Stimulated activated CD4-positive, alpha-beta T cell treated with anti-CD3 and anti-CD28 coated beads, Interleukin-4, amount 100 ng/mL, for 1 hour (primary cell): ENCODE results near the gene GTPBP3.
A peak's percentile ranks its signal among the peaks of the same experiment; 100 is the strongest.

Experiments used
- DNase-seq: peaks from one replicate; pipeline ENCODE4 v3.0.0-alpha.2; 2020

Gene GTPBP3

GRCh38 chr19:17389957-17390664 lies 52.8 kb downstream of the GTPBP3 start:
- no peak for DNase-seq

DNA sequence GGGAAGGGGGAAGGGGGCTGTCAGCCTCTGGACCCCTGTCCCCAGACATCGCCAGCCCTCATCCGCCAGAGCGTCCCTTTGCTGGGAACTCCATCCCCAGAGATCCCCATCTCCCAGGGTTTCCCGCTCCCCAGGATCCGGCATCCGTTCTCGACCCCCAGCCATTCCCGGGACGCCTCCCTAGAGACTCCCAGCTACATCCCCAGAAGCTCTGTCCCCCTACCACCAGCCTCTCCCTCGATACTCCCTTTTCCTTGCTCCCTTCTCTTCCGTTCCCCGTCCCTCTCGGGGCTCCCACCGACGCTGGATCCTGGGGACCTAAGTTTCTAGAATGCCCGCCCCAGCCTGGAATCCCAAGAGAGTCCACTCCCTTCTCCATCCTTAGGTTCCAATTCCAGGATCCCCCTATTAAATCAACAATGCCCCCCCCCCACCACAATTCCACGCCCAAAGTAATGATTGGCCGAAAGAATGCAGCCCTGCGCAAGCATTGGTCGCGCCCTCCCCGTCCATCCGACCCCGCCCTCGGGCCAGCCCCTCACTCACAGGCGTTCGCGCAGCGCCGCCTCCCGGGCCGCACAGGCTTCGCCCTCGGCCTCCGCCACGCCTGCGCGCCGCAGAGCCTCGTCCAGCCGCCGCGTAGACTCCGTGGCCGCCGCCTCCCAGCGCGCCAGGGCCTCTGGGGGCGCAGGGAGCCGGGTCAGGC lies 53.5 kb downstream of the GTPBP3 start:
- DNase-seq, result peak; percentile 94

GRCh38 chr19:17391371-17392151 lies 54.2 kb downstream of the GTPBP3 start:
- DNase-seq, result no peak
